NCI-H524 (cell line): ENCODE results near the gene TUNAR.
A peak's percentile ranks its signal among the peaks of the same experiment; 100 is the strongest.

ENCODE experiments used
- DNase-seq, 2 experiments: peaks; one replicate each; lab custom pipeline; 2025; lab: John Stamatoyannopoulos, UW

Gene TUNAR

GRCh38 chr14:95872777-95873176 lies 3.9 kb upstream of the TUNAR start:
- no peak for DNase-seq

GRCh38 chr14:95875831-95876760 lies 536 bp upstream of the TUNAR start:
- DNase-seq, result peak; percentile 50 to 72

- DNase-seq, result no peak
Measured at GRCh38 chr14:95877633-95878032, 1.0 kb downstream of the TUNAR start.

- no peak for DNase-seq
Measured at GRCh38 chr14:95884377-95884776, 7.7 kb downstream of the TUNAR start.

GRCh38 chr14:95885278-95885677 lies 8.6 kb downstream of the TUNAR start:
- DNase-seq, result no peak

GRCh38 chr14:95885866-95886265 lies 9.2 kb downstream of the TUNAR start:
- DNase-seq, result no peak

GRCh38 chr14:95886366-95887056 lies 9.9 kb downstream of the TUNAR start:
- no peak for DNase-seq

- no peak for DNase-seq
Measured at GRCh38 chr14:95887351-95887750, 10.7 kb downstream of the TUNAR start.

GRCh38 chr14:95889236-95889979 lies 12.8 kb downstream of the TUNAR start:
- DNase-seq, result no peak

- no peak for DNase-seq
Measured at GRCh38 chr14:95891742-95892141, 15.1 kb downstream of the TUNAR start.

GRCh38 chr14:95892142-95892541 lies 15.5 kb downstream of the TUNAR start:
- DNase-seq, result no peak

GRCh38 chr14:95895720-95896119 lies 19.1 kb downstream of the TUNAR start:
- DNase-seq, result peak in 1 of 2 experiments; percentile 39

- DNase-seq, result no peak
Measured at GRCh38 chr14:95896498-95897135, 20.0 kb downstream of the TUNAR start.

- DNase-seq, result no peak
Measured at GRCh38 chr14:95897280-95897679, 20.6 kb downstream of the TUNAR start.

- DNase-seq, result peak; percentile 13 to 56
Measured at GRCh38 chr14:95901054-95901453, 24.4 kb downstream of the TUNAR start.

GRCh38 chr14:95902273-95902826 lies 25.7 kb downstream of the TUNAR start:
- no peak for DNase-seq

- no peak for DNase-seq
Measured at GRCh38 chr14:95903165-95903564, 26.5 kb downstream of the TUNAR start.

- DNase-seq, result peak; percentile 21 to 69
Measured at GRCh38 chr14:95903616-95904107, 27.0 kb downstream of the TUNAR start.

GRCh38 chr14:95906591-95906990 lies 30.0 kb downstream of the TUNAR start:
- no peak for DNase-seq

GRCh38 chr14:95910628-95911027 lies 34.0 kb downstream of the TUNAR start:
- no peak for DNase-seq

- no peak for DNase-seq
Measured at GRCh38 chr14:95911456-95911855, 34.8 kb downstream of the TUNAR start.
